ENCODE results near the gene FAM171A1.

FAM171A1 gene

DNA sequence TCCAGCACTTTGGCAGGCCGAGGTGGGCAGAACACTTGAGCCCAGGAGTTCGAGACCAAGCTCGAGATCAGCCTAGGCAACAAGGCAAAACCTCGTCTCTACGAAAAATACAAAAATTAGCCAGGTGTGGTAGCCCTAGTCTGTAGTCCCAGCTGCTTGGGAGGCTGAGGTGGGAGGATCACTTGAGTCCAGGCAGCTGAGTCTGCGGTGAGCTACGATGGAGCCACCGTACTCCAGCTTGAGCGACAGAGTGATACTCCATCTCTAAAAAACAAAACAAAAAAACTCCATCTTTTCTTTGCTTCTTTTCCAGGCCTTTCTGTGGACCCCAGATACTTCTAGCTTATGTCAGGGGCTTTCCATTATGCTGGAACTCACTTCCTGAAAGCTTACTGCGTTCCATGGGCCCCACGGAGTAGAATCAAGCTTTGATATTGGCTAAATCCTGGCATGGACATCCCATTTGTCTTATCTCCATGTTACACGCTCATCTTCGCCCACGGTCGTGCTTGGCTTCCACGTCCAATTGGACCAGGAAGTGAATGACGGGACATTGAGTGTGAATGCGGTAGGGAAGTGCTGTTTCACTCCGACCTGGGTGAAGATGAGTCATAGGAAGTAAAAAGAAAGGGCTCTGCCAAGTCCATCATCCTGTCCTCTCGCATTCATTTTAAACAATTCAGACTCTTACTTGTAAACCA, 45.7 kb downstream of the FAM171A1 start:
- TF ChIP-seq, protein P1, sequence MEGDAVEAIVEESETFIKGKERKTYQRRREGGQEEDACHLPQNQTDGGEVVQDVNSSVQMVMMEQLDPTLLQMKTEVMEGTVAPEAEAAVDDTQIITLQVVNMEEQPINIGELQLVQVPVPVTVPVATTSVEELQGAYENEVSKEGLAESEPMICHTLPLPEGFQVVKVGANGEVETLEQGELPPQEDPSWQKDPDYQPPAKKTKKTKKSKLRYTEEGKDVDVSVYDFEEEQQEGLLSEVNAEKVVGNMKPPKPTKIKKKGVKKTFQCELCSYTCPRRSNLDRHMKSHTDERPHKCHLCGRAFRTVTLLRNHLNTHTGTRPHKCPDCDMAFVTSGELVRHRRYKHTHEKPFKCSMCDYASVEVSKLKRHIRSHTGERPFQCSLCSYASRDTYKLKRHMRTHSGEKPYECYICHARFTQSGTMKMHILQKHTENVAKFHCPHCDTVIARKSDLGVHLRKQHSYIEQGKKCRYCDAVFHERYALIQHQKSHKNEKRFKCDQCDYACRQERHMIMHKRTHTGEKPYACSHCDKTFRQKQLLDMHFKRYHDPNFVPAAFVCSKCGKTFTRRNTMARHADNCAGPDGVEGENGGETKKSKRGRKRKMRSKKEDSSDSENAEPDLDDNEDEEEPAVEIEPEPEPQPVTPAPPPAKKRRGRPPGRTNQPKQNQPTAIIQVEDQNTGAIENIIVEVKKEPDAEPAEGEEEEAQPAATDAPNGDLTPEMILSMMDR (IDR thresholded peaks at IDR 0.05; ENCODE audit: control insufficient read depth, extremely low read depth, insufficient read depth): no peak
- no peak overlapping the region for H3K4me3 ChIP-seq (ENCODE audit: low read depth, low read length)
- no peak for DNase-seq (ENCODE audit: low read depth)

DNA sequence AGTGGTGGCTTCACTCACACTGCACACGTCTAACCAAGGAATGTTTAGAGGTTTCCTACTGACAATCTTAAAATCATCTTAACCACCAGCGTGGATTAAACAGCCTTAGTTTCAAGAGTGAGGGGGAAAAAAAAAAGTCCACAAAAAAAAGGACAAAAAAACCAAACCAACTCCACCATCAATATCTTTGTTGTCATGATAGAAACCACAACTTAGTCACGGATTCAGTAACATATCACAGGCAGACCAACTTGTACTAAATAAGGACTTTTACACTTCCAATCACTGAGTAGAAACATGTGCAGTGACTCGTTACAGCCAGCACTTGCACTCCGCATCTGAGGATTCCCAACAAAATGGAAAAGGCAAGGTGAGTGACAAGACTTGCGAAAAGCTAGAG, 46.5 kb downstream of the FAM171A1 start:
- no peak overlapping the region for H3K4me3 ChIP-seq (ENCODE audit: low read depth, low read length)
- no peak for DNase-seq (ENCODE audit: low read depth)
- TF ChIP-seq, protein P1 (IDR thresholded peaks at IDR 0.05; ENCODE audit: control insufficient read depth, extremely low read depth, insufficient read depth): no peak

DNA sequence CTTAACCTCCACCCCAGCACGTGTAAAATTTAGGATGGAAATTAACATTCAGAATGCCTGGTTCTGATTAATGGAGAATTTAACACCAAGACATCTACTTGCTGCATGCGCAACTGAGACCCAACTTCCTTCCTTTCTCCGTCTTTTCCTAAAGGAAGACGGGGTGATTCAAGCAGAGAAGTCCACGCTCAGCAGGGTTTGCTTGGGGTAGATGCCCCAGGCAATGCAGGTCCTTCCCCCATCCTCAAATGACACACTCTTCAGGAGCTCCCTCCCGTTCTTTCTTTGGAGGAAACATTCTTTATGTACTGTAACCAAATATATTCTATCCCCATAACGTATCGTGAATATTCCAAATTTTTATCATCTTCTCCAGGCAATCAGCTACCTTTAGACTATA, 47.0 kb downstream of the FAM171A1 start:
- TF ChIP-seq, protein P1 (IDR thresholded peaks at IDR 0.05; ENCODE audit: control insufficient read depth, extremely low read depth, insufficient read depth): no peak
- no peak overlapping the region for H3K4me3 ChIP-seq (ENCODE audit: low read depth, low read length)

DNA sequence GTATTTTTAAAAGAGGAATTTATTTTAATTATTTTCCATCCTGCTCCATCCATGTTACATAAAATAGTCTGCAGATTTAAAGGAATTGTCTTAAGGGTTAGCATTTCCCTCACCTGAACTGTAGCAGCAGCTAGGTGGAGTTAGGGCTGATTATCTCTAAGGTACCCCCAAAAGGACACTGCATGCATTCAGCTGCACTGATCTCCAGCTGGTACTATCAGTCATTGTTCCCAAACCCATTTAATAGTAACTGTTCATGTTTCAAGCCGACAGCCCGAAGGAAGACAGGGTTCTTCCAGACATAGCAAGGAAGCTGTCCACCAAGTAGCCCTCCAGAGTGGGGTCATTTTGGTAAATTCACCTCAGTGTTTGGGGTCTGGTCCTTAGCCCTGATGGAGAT, 48.7 kb downstream of the FAM171A1 start:
- no peak for DNase-seq (ENCODE audit: low read depth)
- TF ChIP-seq, protein P1 (IDR thresholded peaks at IDR 0.05; ENCODE audit: control insufficient read depth, extremely low read depth, insufficient read depth): no peak
- no peak overlapping the region for H3K4me3 ChIP-seq (ENCODE audit: low read depth, low read length)

More for the DNA sequence above, 47.0 kb downstream of the FAM171A1 start:
- DNase-seq (ENCODE audit: low read depth): no peak

DNA sequence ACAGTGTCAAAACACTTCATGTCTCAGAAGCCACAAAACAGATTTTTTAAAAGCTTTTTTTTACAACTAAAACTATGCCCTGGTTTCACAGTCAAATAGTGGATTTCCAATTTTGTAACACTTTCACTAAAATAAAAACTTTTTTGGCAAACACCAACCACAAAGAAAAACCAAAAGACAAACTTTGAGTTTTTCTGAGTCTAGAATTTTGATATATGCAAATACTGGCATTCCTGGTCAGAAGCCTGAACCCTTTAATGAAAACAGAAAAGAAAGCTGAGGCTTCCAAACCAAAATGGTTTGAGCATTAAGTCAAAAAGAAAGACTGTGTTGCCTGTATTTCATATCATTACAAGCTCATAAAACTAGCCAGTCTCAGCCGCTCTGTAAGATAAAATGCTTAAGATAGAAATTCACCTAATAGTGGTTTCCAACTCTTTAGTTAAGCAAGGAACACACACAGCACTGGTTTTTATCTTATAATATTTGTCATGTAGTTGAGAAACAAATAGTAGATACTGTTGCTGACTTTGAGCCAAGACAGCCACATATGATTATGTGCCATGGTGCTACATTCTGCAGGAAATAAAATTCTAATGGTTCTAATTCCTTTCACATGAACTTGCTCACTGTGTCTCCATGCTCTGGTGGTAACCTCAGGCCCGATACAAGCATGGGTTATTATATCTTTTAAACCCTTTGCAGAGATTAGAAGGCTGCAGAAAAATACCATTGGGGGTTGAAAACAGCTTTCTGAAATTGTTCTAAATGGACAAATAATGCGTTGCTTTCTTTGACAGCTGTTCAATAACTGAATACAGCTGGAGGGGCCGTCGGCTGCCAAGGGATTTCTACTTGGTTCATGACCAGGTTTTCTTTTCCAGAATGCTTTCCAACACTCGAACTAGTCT, 49.4 kb downstream of the FAM171A1 start:
- no peak for DNase-seq (ENCODE audit: low read depth)
- H3K4me3 ChIP-seq (ENCODE audit: low read depth, low read length): no peak overlapping the region

DNA sequence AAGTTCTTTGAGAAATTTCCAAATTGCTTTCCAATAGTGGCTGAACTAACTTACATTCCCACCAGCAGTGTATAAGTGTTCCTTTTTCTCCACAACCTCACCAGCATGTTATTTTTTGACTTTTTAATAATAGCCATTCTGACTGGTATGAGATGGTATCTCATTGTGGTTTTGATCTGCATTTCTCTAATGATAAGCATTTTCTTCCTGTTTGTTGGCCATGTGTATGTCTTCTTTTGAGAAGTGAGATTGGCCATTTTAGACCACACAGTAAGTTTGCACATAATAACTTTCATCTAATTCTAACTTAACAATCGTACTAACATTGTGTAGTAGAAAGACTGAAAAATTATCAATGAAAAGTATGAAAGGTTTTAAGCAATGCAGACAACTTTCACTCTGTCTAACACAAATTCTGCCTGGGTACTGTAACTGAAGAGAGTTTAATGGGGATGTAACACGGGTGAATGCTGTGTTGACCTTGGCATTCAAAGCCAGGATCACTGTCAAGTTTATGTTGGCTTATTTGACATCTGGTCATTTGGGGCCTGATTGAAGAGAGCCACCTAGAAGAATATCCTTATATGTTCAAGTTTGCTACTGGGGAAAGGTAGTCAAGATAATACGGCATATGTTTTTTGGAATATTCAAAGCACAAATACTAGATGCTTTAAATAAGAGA, 50.4 kb downstream of the FAM171A1 start:
- H3K4me3 ChIP-seq (ENCODE audit: low read depth, low read length): no peak overlapping the region
- DNase-seq (ENCODE audit: low read depth): peak; percentile 34
- TF ChIP-seq, protein P1 (IDR thresholded peaks at IDR 0.05; ENCODE audit: control insufficient read depth, extremely low read depth, insufficient read depth): no peak

More for the DNA sequence above, 49.4 kb downstream of the FAM171A1 start:
- TF ChIP-seq, protein P1 (IDR thresholded peaks at IDR 0.05; ENCODE audit: control insufficient read depth, extremely low read depth, insufficient read depth): no peak
